Activated T-cell treated with anti-CD3 and anti-CD28 coated beads for 1 hour (primary cell): ENCODE results near the gene TMEM272.
A peak's percentile ranks its signal among the peaks of the same experiment; 100 is the strongest.

Source experiments
- DNase-seq: peaks from one replicate; pipeline ENCODE4 v3.0.0-alpha.2; 2020; ENCODE audit warnings: low read depth

Gene TMEM272

GRCh38 chr13:51804295-51805172 is 40.4 kb downstream of the TMEM272 start:
- DNase-seq: no peak

GRCh38 chr13:51803422-51804294 is 41.3 kb downstream of the TMEM272 start, which contains the start of gene DHRS12:
Gene DHRS12 (minus strand): TSS chr13:51804163. CDS start chr13:51799659, 4,504 bp downstream.
- peak; percentile 72 for DNase-seq

- DNase-seq: no peak
Observed at GRCh38 chr13:51802631-51803418, 42.2 kb downstream of the TMEM272 start.

GRCh38 chr13:51801631-51802099 is 43.3 kb downstream of the TMEM272 start:
- DNase-seq: no peak

- no peak for DNase-seq
Observed at GRCh38 chr13:51800486-51800885, 44.5 kb downstream of the TMEM272 start.

GRCh38 chr13:51799261-51799660 is 45.7 kb downstream of the TMEM272 start:
- no peak for DNase-seq

- DNase-seq: peak; percentile 34
Observed at GRCh38 chr13:51797664-51798488, 47.1 kb downstream of the TMEM272 start.

- no peak for DNase-seq
Observed at GRCh38 chr13:51796546-51796945, 48.4 kb downstream of the TMEM272 start.

GRCh38 chr13:51795419-51795818 is 49.6 kb downstream of the TMEM272 start:
- no peak for DNase-seq

GRCh38 chr13:51794964-51795363 is 50.0 kb downstream of the TMEM272 start:
- no peak for DNase-seq

GRCh38 chr13:51793570-51794271 is 51.3 kb downstream of the TMEM272 start:
- DNase-seq: no peak

GRCh38 chr13:51786425-51787265 is 58.3 kb downstream of the TMEM272 start:
- no peak for DNase-seq

GRCh38 chr13:51785712-51786424 is 59.1 kb downstream of the TMEM272 start:
- DNase-seq: no peak

GRCh38 chr13:51784097-51784496 is 60.9 kb downstream of the TMEM272 start:
- DNase-seq: no peak

GRCh38 chr13:51783428-51784094 is 61.4 kb downstream of the TMEM272 start:
- DNase-seq: no peak

GRCh38 chr13:51782026-51782710 is 62.8 kb downstream of the TMEM272 start:
- no peak for DNase-seq

- DNase-seq: no peak
Observed at GRCh38 chr13:51781246-51782022, 63.5 kb downstream of the TMEM272 start.
